Left ventricle myocardium inferior (tissue), 1 donor: ENCODE results near the gene FAM174C. TPM values are rescaled to one million over a fixed set of nuclear protein-coding genes. Genes with fewer than 3 reads are reported as not detected.
"Not testable (repeated sequence)": the region's sequence is repeated elsewhere in the genome, so short reads cannot be mapped to it uniquely, and the experiment has no call there.

Experiments used
- DNase-seq: peaks from one replicate; pipeline ENCODE4 v3.0.0-alpha.2; 2020
- H3K27ac ChIP-seq: fragments of 200-600 bp; replicated peaks from 2 replicates; pipeline ENCODE4 v1.8.0; 2021
- H3K27me3 ChIP-seq: fragments of 200-600 bp; 2 replicates; pipeline ENCODE4 v1.8.0; 2021; ENCODE audit warnings: low read depth
- H3K36me3 ChIP-seq: fragments of 200-600 bp; 2 replicates; pipeline ENCODE4 v1.8.0; 2021
- H3K4me1 ChIP-seq: fragments of 200-600 bp; 2 replicates; pipeline ENCODE4 v1.8.0; 2021
- H3K4me3 ChIP-seq: fragments of 200-600 bp; 2 replicates; pipeline ENCODE4 v1.8.0; 2021; ENCODE audit warnings: mild to moderate bottlenecking, moderate library complexity
- H3K9me3 ChIP-seq: fragments of 200-600 bp; replicated peaks from 2 replicates; pipeline ENCODE4 v1.8.0; 2021
- CTCF ChIP-seq: fragments of 200-600 bp; IDR thresholded peaks from 2 replicates; pipeline ENCODE4 v1.8.0; 2021; ENCODE audit warnings: antibody characterized with exemption, mild to moderate bottlenecking, borderline replicate concordance
- intact Hi-C: fragments of 100-400 bp; cut with micrococcal nuclease; formaldehyde crosslinking; loops from one replicate; pipeline ENCODE4 v1.11.0; 2022
- total RNA-seq: library from RNA; stranded (reverse); fragmentation: NEBNext Ultra II Directional; extraction: Animal tissue kit (Norgen Biotek cat#: 25700); gene quantifications from one replicate; pipeline ENCODE4 v1.2.1, GENCODE V29; 2021
- donor health status: DM: no; HTN: yes; CAD: no; lungs with severe emphysema.

Gene FAM174C
- total RNA-seq, 1 donor from 2014 or later = 12.4 TPM

- Histone ChIP-seq H3K9me3 (no peaks in the 10 kb centered on the region), H3K4me1 (peaks cover 87% of the 10 kb centered on the region), H3K36me3 (peaks cover 2% of the 10 kb centered on the region), H3K27ac (peak overlapping the region; percentile 100), H3K4me3 (peak overlapping the region; percentile 90), H3K27me3 (no peaks in the 10 kb centered on the region)
- intact Hi-C loops = no loop called here
- peak; percentile 87 for DNase-seq
- TF ChIP-seq CTCF = no peak
Measured at GRCh38 chr19:1244693-1245451, 30.5 kb upstream of the FAM174C start.

- no peak for TF ChIP-seq CTCF
- Histone ChIP-seq H3K4me3 (peak overlapping the region; percentile 90), H3K36me3 (peaks cover 10% of the 10 kb centered on the region), H3K4me1 (peaks cover 82% of the 10 kb centered on the region), H3K27ac (peak overlapping the region; percentile 100), H3K27me3 (no peaks in the 10 kb centered on the region), H3K9me3 (no peaks in the 10 kb centered on the region)
- intact Hi-C loops = no loop called here
- DNase-seq = peak; percentile 89
Measured at GRCh38 chr19:1245494-1246264, 29.7 kb upstream of the FAM174C start.

- DNase-seq, H3K27me3 ChIP-seq, H3K9me3 ChIP-seq, H3K4me3 ChIP-seq, intact Hi-C loops: not testable (repeated sequence)
- peak overlapping the region; percentile 100 for H3K27ac ChIP-seq
- H3K36me3 ChIP-seq = peaks cover 18% of the 10 kb centered on the region
- peaks cover 83% of the 10 kb centered on the region for H3K4me1 ChIP-seq
Measured at GRCh38 chr19:1246265-1247087, 28.9 kb upstream of the FAM174C start.

GRCh38 chr19:1247748-1248138 is 27.6 kb upstream of the FAM174C start:
- intact Hi-C loops = no loop called here

GRCh38 chr19:1248139-1248785 is 27.1 kb upstream of the FAM174C start, which contains the start of gene MIDN:
TSS of gene MIDN (plus strand) at chr19:1248583. CDS start at chr19:1250297, 1,714 bp downstream.
- Histone ChIP-seq H3K4me3 (peak within 1 kb of the TSS; percentile 93), H3K9me3 (no peaks in the 10 kb centered on the region), H3K27me3 (no peaks in the 10 kb centered on the region), H3K4me1 (peaks cover 85% of the 10 kb centered on the region), H3K36me3 (peaks cover 24% of the 10 kb centered on the region), H3K27ac (peak within 1 kb of the TSS; percentile 100)
- peak; percentile 88 for DNase-seq
- intact Hi-C loops = no loop called here
- peak; percentile 28 for TF ChIP-seq CTCF

More at GRCh38 chr19:1247748-1248138, 27.6 kb upstream of the FAM174C start:
- TF ChIP-seq CTCF = no peak
- Histone ChIP-seq H3K4me1 (peaks cover 85% of the 10 kb centered on the region), H3K4me3 (peak overlapping the region; percentile 93), H3K9me3 (no peaks in the 10 kb centered on the region), H3K27ac (peak overlapping the region; percentile 100), H3K36me3 (peaks cover 24% of the 10 kb centered on the region), H3K27me3 (no peaks in the 10 kb centered on the region)
- DNase-seq = peak; percentile 77
